Posterior vena cava (tissue), 2 donors: ENCODE results near the gene GNG7. TPM values are rescaled to one million over a fixed set of nuclear protein-coding genes. Genes with fewer than 3 reads are reported as not detected.
"Not testable (repeated sequence)": the region's sequence is repeated elsewhere in the genome, so short reads cannot be mapped to it uniquely, and the experiment has no call there.

Experiments
- DNase-seq: peaks from one replicate; pipeline ENCODE4 v3.0.0-alpha.2; 2020; ENCODE audit warnings: low spot score
- intact Hi-C, 2 donors: fragments of 100-400 bp; cut with DNase I; formaldehyde crosslinking; loops; one replicate each; pipeline versions ENCODE4 v1.14.1 to v1.14.2; 2022 to 2023
- total RNA-seq, 2 donors: library from RNA; stranded (reverse); fragmentation: NEBNext Ultra II Directional; extraction: Animal tissue kit (Norgen Biotek cat#: 25700); gene quantifications; one replicate each; pipeline ENCODE4 v1.2.1, GENCODE V29; 2021
- donor health status: DM: yes; HTN: yes; CAD: no.
- donor health status: DM: yes; HTN: yes; CAD: no.

Gene GNG7
- total RNA-seq, 2 donors from 2014 or later = 3.2 to 6.1 TPM

DNA sequence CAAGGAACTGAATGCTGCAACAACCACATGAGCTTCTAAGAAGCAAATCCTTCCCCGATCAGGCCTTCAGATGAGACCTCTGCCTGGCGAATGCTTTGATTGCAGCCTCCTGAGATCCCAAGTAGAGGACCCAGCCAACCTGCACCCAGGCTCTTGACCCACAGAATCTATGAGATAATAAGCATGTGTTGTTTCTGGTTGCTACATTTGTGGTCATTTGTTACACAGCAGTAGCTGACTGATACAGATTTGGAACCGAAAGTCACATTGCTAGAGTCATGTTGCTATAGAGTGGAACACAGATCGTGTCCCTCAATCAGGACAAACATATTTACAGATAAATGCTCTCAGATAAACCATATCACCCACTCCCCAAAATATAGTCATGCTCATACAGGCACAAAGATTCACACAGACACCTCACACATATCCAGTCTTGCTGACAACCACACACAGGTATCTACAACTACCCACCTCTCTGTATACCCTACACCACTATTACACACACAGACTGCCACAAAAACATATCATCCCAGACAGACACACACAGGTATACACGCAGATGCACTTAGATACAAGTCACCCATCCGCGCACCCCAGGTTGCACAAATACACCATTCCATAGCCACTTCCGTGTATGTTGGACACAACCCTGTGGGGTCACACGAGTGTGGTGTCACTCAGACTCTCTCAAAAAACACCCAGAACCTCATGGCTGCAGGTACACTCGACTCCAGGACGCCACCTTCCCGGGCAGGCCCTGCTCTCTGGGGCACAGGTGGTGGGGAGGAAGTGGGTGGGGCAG is 13.2 kb upstream of the GNG7 start:
- no peak for DNase-seq
- intact Hi-C loops = no loop called here

DNA sequence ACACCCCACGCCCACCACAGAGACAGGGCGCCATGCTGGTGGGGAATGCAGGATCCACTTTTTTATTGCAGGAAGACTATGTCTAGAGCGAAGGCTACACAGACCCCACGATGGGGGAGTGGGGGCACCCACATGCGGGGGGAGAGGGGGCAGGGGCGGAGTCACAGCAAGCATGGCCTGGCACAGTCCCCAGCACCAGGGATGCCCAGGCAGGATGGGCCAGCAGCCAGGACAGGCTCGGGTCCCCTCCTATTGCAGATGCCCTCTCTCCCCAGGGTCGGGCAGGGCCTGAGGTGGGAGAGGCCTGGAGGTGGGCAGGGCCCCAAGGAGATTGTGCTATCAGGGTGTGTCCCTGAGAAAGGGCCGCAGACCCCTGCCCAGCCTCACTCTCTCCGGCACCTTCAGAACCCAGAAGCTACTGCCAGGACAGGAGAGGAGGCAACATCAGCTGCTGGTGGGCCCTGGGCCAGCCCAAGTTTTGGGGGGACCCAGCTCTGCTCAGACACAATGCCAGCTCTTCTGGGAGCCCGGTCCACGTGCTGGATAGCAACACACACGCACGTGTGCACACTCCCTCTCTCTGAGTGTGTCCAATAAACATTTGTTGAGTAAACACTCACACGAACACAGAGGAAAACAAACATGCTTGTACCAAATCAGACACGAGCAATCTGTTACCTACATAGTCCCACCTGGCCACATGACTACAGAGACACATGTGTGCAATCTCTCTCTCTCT is 12.2 kb upstream of the GNG7 start:
- intact Hi-C loops = no loop called here

GRCh38 chr19:2714102-2714501 is 11.6 kb upstream of the GNG7 start:
- intact Hi-C loops, DNase-seq: not testable (repeated sequence)

More for the DNA sequence above, 12.2 kb upstream of the GNG7 start:
- DNase-seq = no peak

GRCh38 chr19:2713170-2713569 is 10.7 kb upstream of the GNG7 start:
- intact Hi-C loops = not testable (repeated sequence)

GRCh38 chr19:2711875-2712205 is 9.3 kb upstream of the GNG7 start:
- no peak for DNase-seq

More at GRCh38 chr19:2713170-2713569, 10.7 kb upstream of the GNG7 start:
- DNase-seq = not testable (repeated sequence)

GRCh38 chr19:2711172-2711874 is 8.8 kb upstream of the GNG7 start:
- DNase-seq = no peak
- intact Hi-C loops = no loop called here

More at GRCh38 chr19:2711875-2712205, 9.3 kb upstream of the GNG7 start:
- intact Hi-C loops = no loop called here

DNA sequence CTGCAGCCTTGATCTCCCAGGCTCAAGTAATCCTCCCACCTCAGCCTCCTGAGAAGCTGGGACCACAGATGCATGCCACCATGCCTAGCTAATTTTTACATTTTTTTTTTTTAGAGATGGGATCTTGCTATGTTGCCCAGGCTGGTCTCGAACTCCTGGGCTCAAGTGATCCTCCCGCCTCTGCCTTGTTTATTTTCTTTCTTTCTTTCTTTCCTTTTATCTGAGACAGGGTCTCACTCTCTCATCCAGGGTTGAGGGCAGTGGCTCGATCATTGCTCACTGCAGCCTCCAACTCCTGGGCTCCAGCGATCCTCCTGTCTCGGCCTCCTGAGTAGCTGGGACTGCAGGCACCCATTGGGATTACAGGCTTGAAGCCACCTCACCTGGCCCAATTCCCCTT is 3.8 kb upstream of the GNG7 start:
- intact Hi-C loops = no loop called here
- DNase-seq = no peak

- DNase-seq = no peak
- intact Hi-C loops = no loop called here
Observed at GRCh38 chr19:2703691-2704216, 1.3 kb upstream of the GNG7 start.

DNA sequence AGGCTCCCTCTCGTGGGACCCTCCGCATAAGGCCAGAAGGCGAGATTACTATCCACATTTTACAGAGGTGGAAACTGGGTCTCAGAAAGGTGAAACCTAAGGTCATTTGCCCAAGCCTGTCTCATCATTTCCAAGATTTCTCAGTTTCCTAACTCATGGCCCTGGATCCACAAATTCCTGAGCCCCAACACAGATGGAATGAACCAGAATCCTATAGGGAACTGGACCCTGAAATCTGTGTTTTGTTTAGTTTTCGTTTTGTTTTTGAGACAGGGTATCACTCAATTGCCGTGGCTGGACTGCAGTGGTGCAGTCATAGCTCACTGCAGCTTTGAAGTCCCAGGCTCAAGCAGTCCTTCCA is 563 bp upstream of the GNG7 start:
- intact Hi-C loops = no loop called here
- no peak for DNase-seq

DNA sequence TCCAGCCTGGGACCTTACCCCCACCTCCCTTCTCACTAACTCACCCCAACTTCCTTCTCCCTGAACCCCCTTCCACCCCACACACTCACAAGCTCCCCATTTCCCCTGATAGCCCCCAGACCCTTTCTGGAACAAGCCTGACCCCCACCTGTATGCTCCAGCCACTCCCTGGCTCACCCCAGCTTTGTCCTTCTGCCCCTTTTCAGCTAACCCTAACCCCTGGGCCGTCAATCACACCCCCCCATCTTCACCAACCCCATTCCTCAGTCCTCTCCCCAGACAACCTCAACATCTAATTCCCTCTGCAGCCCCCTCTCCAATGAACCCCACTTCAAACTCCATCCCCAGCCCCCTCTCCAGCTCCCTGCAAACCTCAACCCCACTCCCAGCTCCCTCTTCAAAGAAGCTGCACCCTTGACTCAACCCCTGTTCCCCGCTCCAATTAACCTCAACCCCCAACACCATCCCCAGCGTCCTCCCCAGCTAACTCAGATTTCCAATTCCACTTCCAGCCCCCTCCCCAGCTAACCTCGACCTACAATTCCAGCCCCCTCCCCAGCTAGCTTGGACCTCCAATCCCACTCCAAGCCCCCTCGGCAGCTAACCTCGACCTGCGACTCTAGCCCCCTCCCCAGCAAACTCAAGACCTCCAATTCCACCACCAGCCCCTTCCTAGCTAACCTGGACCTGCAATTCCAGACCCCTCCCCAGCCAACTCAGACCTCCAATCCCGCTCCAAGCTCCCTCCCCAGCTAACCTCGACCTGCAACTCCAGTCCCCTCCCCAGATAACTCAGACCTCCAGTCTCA is 929 bp downstream of the GNG7 start:
- DNase-seq = no peak
- intact Hi-C loops = no loop called here

GRCh38 chr19:2700660-2701360 is 1.7 kb downstream of the GNG7 start:
- no peak for DNase-seq
- intact Hi-C loops = no loop called here

DNA sequence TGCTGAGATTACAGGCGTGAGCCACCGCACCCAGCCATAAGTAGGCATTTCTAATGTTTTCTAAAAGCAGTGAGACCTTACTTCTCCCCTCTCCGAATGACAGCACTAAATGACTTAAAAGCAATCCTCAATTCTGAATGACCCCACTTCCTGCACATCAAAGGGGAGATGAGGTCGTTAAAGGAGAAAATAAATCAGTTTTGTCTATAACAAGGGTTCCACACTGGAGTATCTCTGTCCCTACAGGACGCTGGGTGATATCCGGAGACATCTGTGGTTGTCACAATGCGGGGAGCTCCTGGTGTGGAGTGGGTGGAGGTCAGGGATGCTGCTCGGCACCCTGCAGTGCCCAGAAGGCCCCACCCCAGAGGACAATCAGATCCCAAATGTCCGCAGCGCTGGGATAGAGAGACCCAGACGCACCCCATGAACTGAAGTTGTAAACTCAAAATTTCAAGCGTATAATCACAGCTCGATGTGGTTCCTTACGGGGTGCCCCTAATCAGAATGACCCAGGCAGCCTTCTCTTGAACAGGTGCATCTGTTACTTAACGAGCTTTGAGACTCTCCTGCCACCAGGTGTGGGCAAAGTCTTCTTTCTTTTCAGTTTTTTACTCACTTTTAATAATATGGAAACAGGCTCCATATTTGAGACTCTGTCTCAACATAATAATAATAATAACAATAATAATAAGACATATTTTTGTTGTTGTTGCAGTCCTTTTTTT is 2.9 kb downstream of the GNG7 start:
- no peak for DNase-seq
- intact Hi-C loops = no loop called here

- intact Hi-C loops = no loop called here
- DNase-seq = no peak
Observed at GRCh38 chr19:2694196-2694595, 8.3 kb downstream of the GNG7 start.

GRCh38 chr19:2693492-2694160 is 8.9 kb downstream of the GNG7 start:
- DNase-seq = no peak
- intact Hi-C loops = no loop called here

DNA sequence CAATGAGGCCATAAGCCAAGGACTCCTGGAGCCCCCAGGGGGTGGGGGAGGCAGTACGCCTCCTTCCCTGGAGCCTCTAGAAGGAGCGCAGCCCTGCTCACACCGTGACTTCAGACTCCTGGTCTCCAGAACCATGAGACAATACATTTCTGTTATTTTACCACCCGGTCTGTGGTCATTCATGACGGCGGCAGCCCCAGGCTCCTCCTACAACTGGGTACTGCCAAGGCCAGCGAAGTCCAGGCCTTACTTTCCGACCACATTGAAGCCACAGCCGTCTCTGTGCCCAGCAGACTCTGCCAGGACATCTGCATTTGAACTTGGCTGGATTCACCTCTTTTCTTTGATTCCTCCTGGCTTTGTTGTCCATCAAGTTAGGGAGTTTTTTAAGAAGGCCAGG is 10.5 kb downstream of the GNG7 start:
- intact Hi-C loops = no loop called here
- no peak for DNase-seq

GRCh38 chr19:2690856-2691255 is 11.6 kb downstream of the GNG7 start:
- no peak for DNase-seq
- intact Hi-C loops = no loop called here

DNA sequence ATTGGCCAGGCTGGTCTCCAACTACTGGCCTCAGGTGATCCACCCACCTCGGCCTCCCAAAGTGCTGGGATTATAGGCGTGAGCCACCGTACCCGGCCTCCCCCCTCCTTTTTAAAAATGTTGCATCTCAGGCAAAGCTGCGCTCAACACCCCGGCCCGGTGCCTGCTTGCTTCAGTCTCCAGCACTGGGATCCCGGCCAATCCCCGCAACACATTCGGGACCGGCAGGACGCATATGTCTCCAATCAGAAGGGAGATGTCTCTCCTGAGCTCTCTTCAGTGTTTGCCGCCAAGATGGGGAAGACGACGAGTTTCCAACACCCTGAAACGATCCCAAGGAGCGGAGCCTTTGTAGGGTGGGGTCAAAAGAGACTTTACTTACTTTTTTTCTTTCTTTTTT is 16.1 kb downstream of the GNG7 start:
- intact Hi-C loops = loop anchor here in 1 of 2 donors (5.0 kb wide), 1 partner anchor 34 kb away; no protein-coding TSS in a partner anchor
- no peak for DNase-seq
